HFFc6 (cell line): ENCODE measurements around the gene PSMG3. TPM values are rescaled to one million over a fixed set of nuclear protein-coding genes. Genes with fewer than 3 reads are reported as not detected.

Experiments used
- DNase-seq: peaks from one replicate; pipeline ENCODE4 v3.0.0-alpha.2; 2018
- H3K27ac Mint-ChIP-seq: 2 replicates; pipeline ENCODE4 v1.8.0; 2020; ENCODE audit warnings: mild to moderate bottlenecking, mixed read lengths
- H3K27me3 Mint-ChIP-seq: 2 replicates; pipeline ENCODE4 v1.8.0; 2021; ENCODE audit warnings: mild to moderate bottlenecking, moderate library complexity, mixed read lengths; ENCODE audit not compliant: insufficient read depth
- H3K36me3 Mint-ChIP-seq: 2 replicates; pipeline ENCODE4 v1.8.0; 2021; ENCODE audit warnings: low read depth, mixed read lengths
- H3K4me1 Mint-ChIP-seq: 2 replicates; pipeline ENCODE4 v1.8.0; 2020; ENCODE audit warnings: low read depth, mixed read lengths
- H3K4me3 Mint-ChIP-seq: 2 replicates; pipeline ENCODE4 v1.8.0; 2020; ENCODE audit warnings: mild to moderate bottlenecking, moderate library complexity, mixed read lengths
- H3K9me3 Mint-ChIP-seq: 2 replicates; pipeline ENCODE4 v1.8.0; 2020; ENCODE audit warnings: mild to moderate bottlenecking, mixed read lengths
- CTCF ChIP-seq: fragments of 200-600 bp; sonication (generic); IDR thresholded peaks from 2 replicates; pipeline ENCODE4 v1.5.0; 2021; ENCODE audit warnings: antibody characterized with exemption, mild to moderate bottlenecking
- total RNA-seq, 6 experiments: library from RNA; stranded (reverse); fragmentation: NEBNext Ultra II Directional; extraction: Animal tissue kit (Norgen Biotek cat#: 25700); gene quantifications; 2 replicates in 1 of 6; 3 replicates in 5 of 6; pipeline ENCODE4 v1.2.3, GENCODE V29; 2021

Gene PSMG3
- total RNA-seq, 6 experiments from 2014 or later = 25.6 to 31.0 (median 28.2) TPM

- H3K4me3 Mint-ChIP-seq = no peak overlapping the region
- H3K27ac Mint-ChIP-seq = no peak overlapping the region
- H3K4me1 Mint-ChIP-seq = peaks cover 14% of the 10 kb centered on the region
- no peak for DNase-seq
- no peaks in the 10 kb centered on the region for H3K36me3 Mint-ChIP-seq
- no peaks in the 10 kb centered on the region for H3K9me3 Mint-ChIP-seq
- TF ChIP-seq CTCF = no peak
- peaks cover 16% of the 10 kb centered on the region for H3K27me3 Mint-ChIP-seq
These were observed 41.0 kb upstream of the PSMG3 start for GRCh38 chr7:1610678-1611302.

GRCh38 chr7:1610013-1610677 is 40.3 kb upstream of the PSMG3 start:
- no peak for DNase-seq
- peaks cover 22% of the 10 kb centered on the region for H3K27me3 Mint-ChIP-seq
- no peak overlapping the region for H3K4me3 Mint-ChIP-seq
- no peaks in the 10 kb centered on the region for H3K36me3 Mint-ChIP-seq
- no peaks in the 10 kb centered on the region for H3K9me3 Mint-ChIP-seq
- no peak overlapping the region for H3K27ac Mint-ChIP-seq
- peaks cover 14% of the 10 kb centered on the region for H3K4me1 Mint-ChIP-seq
- TF ChIP-seq CTCF = no peak

- no peak for DNase-seq
- Mint-ChIP-seq H3K4me1 (peaks cover 14% of the 10 kb centered on the region), H3K9me3 (no peaks in the 10 kb centered on the region), H3K4me3 (no peak overlapping the region), H3K36me3 (no peaks in the 10 kb centered on the region), H3K27me3 (peaks cover 16% of the 10 kb centered on the region), H3K27ac (no peak overlapping the region)
- TF ChIP-seq CTCF = no peak
These were observed 39.2 kb upstream of the PSMG3 start for GRCh38 chr7:1609023-1609422.

GRCh38 chr7:1608318-1608717 is 38.5 kb upstream of the PSMG3 start:
- Mint-ChIP-seq H3K27ac (no peak overlapping the region), H3K27me3 (peaks cover 18% of the 10 kb centered on the region), H3K36me3 (no peaks in the 10 kb centered on the region), H3K4me3 (no peak overlapping the region), H3K9me3 (no peaks in the 10 kb centered on the region), H3K4me1 (peaks cover 14% of the 10 kb centered on the region)
- TF ChIP-seq CTCF = no peak
- DNase-seq = no peak

- TF ChIP-seq CTCF = no peak
- H3K4me3 Mint-ChIP-seq = no peak overlapping the region
- no peak overlapping the region for H3K27ac Mint-ChIP-seq
- H3K9me3 Mint-ChIP-seq = no peaks in the 10 kb centered on the region
- DNase-seq = no peak
- peaks cover 23% of the 10 kb centered on the region for H3K27me3 Mint-ChIP-seq
- H3K36me3 Mint-ChIP-seq = no peaks in the 10 kb centered on the region
- peaks cover 14% of the 10 kb centered on the region for H3K4me1 Mint-ChIP-seq
These were observed 37.9 kb upstream of the PSMG3 start for GRCh38 chr7:1607696-1608095.
